ENCODE data around the gene FARP2.

The FARP2 gene

GRCh38 chr2:241481687-241482086, 125.6 kb downstream of the FARP2 start:
- Histone ChIP-seq H3K4me1 (ENCODE audit: insufficient read depth, low read length) (no peaks in the 10 kb centered on the region), H3K9ac (ENCODE audit: low read depth, low read length) (no peak overlapping the region), H3K36me3 (ENCODE audit: insufficient read depth, low read length) (no peaks in the 10 kb centered on the region), H3K9me3 (ENCODE audit: control insufficient read depth, insufficient read depth, low read length) (no peaks in the 10 kb centered on the region)

GRCh38 chr2:241482126-241482955, 126.3 kb downstream of the FARP2 start:
- Histone ChIP-seq H3K36me3 (ENCODE audit: insufficient read depth, low read length) (no peaks in the 10 kb centered on the region), H3K9ac (ENCODE audit: low read depth, low read length) (no peak overlapping the region), H3K9me3 (ENCODE audit: control insufficient read depth, insufficient read depth, low read length) (no peaks in the 10 kb centered on the region), H3K4me1 (ENCODE audit: insufficient read depth, low read length) (no peaks in the 10 kb centered on the region)

- Histone ChIP-seq H3K36me3 (ENCODE audit: insufficient read depth, low read length) (no peaks in the 10 kb centered on the region), H3K9ac (ENCODE audit: low read depth, low read length) (no peak overlapping the region), H3K4me1 (ENCODE audit: insufficient read depth, low read length) (no peaks in the 10 kb centered on the region), H3K9me3 (ENCODE audit: control insufficient read depth, insufficient read depth, low read length) (no peaks in the 10 kb centered on the region)
These were observed 127.2 kb downstream of the FARP2 start for GRCh38 chr2:241483305-241483704.

GRCh38 chr2:241485172-241485911, 129.3 kb downstream of the FARP2 start:
- Histone ChIP-seq H3K36me3 (ENCODE audit: insufficient read depth, low read length) (no peaks in the 10 kb centered on the region), H3K4me1 (ENCODE audit: insufficient read depth, low read length) (no peaks in the 10 kb centered on the region), H3K9ac (ENCODE audit: low read depth, low read length) (no peak overlapping the region), H3K9me3 (ENCODE audit: control insufficient read depth, insufficient read depth, low read length) (no peaks in the 10 kb centered on the region)

GRCh38 chr2:241489088-241489487, 133.0 kb downstream of the FARP2 start:
- no peak overlapping the region for H3K9ac ChIP-seq (ENCODE audit: low read depth, low read length)
- H3K9me3 ChIP-seq (ENCODE audit: control insufficient read depth, insufficient read depth, low read length): no peaks in the 10 kb centered on the region
- H3K36me3 ChIP-seq (ENCODE audit: insufficient read depth, low read length): no peaks in the 10 kb centered on the region
- H3K4me1 ChIP-seq (ENCODE audit: insufficient read depth, low read length): no peaks in the 10 kb centered on the region

GRCh38 chr2:241489733-241490680, 133.9 kb downstream of the FARP2 start:
- H3K4me1 ChIP-seq (ENCODE audit: insufficient read depth, low read length): no peaks in the 10 kb centered on the region

GRCh38 chr2:241490825-241491506, 134.9 kb downstream of the FARP2 start:
- H3K9me3 ChIP-seq (ENCODE audit: control insufficient read depth, insufficient read depth, low read length): no peaks in the 10 kb centered on the region
- H3K36me3 ChIP-seq (ENCODE audit: insufficient read depth, low read length): peaks cover 3% of the 10 kb centered on the region
- no peak overlapping the region for H3K9ac ChIP-seq (ENCODE audit: low read depth, low read length)
- no peaks in the 10 kb centered on the region for H3K4me1 ChIP-seq (ENCODE audit: insufficient read depth, low read length)

More at GRCh38 chr2:241489733-241490680, 133.9 kb downstream of the FARP2 start:
- Histone ChIP-seq H3K9ac (ENCODE audit: low read depth, low read length) (no peak overlapping the region), H3K9me3 (ENCODE audit: control insufficient read depth, insufficient read depth, low read length) (no peaks in the 10 kb centered on the region), H3K36me3 (ENCODE audit: insufficient read depth, low read length) (no peaks in the 10 kb centered on the region; the same call in 1 of the 2 replicates)

GRCh38 chr2:241491549-241492173, 135.6 kb downstream of the FARP2 start:
- H3K36me3 ChIP-seq (ENCODE audit: insufficient read depth, low read length): peaks cover 4% of the 10 kb centered on the region
- H3K4me1 ChIP-seq (ENCODE audit: insufficient read depth, low read length): no peaks in the 10 kb centered on the region
- no peaks in the 10 kb centered on the region for H3K9me3 ChIP-seq (ENCODE audit: control insufficient read depth, insufficient read depth, low read length)
- no peak overlapping the region for H3K9ac ChIP-seq (ENCODE audit: low read depth, low read length)

GRCh38 chr2:241492174-241492565, 136.1 kb downstream of the FARP2 start:
- H3K9me3 ChIP-seq (ENCODE audit: control insufficient read depth, insufficient read depth, low read length): no peaks in the 10 kb centered on the region
- H3K9ac ChIP-seq (ENCODE audit: low read depth, low read length): no peak overlapping the region
- peaks cover 4% of the 10 kb centered on the region for H3K36me3 ChIP-seq (ENCODE audit: insufficient read depth, low read length)
- no peaks in the 10 kb centered on the region for H3K4me1 ChIP-seq (ENCODE audit: insufficient read depth, low read length)

- no peaks in the 10 kb centered on the region for H3K4me1 ChIP-seq (ENCODE audit: insufficient read depth, low read length)
- H3K9ac ChIP-seq (ENCODE audit: low read depth, low read length): no peak overlapping the region
- H3K9me3 ChIP-seq (ENCODE audit: control insufficient read depth, insufficient read depth, low read length): no peaks in the 10 kb centered on the region
- H3K36me3 ChIP-seq (ENCODE audit: insufficient read depth, low read length): peaks cover 4% of the 10 kb centered on the region
These were observed 137.0 kb downstream of the FARP2 start for GRCh38 chr2:241493092-241493491.

- H3K4me1 ChIP-seq (ENCODE audit: insufficient read depth, low read length): no peaks in the 10 kb centered on the region
- no peaks in the 10 kb centered on the region for H3K9me3 ChIP-seq (ENCODE audit: control insufficient read depth, insufficient read depth, low read length)
- H3K9ac ChIP-seq (ENCODE audit: low read depth, low read length): no peak overlapping the region
- peaks cover 4% of the 10 kb centered on the region for H3K36me3 ChIP-seq (ENCODE audit: insufficient read depth, low read length)
These were observed 138.3 kb downstream of the FARP2 start for GRCh38 chr2:241494311-241494908.

GRCh38 chr2:241495172-241496002, 139.3 kb downstream of the FARP2 start:
- Histone ChIP-seq H3K9me3 (ENCODE audit: control insufficient read depth, insufficient read depth, low read length) (no peaks in the 10 kb centered on the region), H3K36me3 (ENCODE audit: insufficient read depth, low read length) (peaks cover 6% of the 10 kb centered on the region), H3K9ac (ENCODE audit: low read depth, low read length) (no peak overlapping the region), H3K4me1 (ENCODE audit: insufficient read depth, low read length) (no peaks in the 10 kb centered on the region)

Measured in ES-I3 (cell line).